D341Med (cell line): ENCODE data around the gene CAPN9.
"Not testable (repeated sequence)": the region's sequence is repeated elsewhere in the genome, so short reads cannot be mapped to it uniquely, and the experiment has no call there.

Experiments used
- DNase-seq: peaks from one replicate; pipeline ENCODE4 v3.0.0; 2012; ENCODE audit warnings: low spot score

The CAPN9 gene

GRCh38 chr1:230711245-230711644, 35.9 kb upstream of the CAPN9 start:
- no peak for DNase-seq

DNA sequence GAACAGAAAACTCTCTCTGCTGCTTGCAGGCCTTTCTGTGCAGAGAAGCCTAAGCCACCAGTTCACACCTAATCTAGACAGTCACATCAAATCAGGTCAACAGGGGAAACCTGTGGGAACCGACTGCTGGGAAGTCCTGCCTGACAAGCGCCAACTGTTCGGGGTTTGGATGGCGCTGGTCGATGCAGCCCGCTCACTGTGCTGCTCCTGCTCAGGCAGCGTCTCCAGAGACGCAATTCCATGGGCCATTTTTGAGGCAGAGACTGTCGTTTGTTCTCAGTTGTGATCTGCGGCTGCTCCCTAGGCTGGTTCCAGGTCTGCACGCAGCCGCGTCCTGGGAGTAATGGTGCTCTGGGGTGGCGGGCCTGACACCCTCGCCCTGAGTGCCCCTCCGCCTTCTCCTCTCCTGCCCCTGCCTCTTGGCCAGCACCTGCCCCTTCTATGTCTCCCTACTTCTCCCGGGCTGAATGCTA, 34.7 kb upstream of the CAPN9 start:
- no peak for DNase-seq

DNA sequence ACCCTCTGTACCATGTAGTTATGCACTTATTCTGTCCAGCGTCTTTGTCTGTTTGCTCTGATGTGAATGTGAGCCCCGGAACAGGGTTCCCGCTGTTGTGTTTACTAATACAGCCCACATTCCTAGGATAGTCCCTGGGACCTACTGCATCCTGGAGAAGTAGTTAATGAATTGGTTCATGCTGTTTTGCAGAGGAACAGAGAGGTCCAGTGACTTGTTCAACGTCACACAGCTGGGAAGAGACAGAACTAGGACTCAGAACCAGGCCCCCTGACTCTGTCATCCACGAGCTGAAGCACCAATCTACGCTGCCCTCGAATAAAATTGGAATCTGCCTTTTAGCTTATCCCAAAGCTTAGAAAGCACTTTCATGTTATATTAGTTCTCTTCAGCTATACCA, 34.0 kb upstream of the CAPN9 start:
- no peak for DNase-seq

DNA sequence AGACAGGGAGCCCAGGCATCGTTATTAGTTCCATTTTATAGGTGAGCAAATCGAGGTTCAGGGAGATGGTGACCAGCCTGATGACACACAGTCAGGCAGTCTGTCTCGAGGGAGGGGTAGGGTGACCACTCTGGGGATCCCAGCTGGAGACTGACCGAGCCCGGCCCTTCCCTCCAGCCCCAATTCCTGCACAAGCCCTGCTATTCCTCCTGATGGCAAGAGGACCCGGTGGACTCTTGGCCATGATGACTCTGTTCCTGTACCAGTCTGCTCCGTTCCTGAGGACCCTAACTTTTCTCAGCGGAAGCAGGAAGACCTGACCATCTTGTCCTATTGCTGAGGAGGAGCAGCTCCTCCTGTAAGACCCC, 33.7 kb upstream of the CAPN9 start:
- DNase-seq, result no peak

DNA sequence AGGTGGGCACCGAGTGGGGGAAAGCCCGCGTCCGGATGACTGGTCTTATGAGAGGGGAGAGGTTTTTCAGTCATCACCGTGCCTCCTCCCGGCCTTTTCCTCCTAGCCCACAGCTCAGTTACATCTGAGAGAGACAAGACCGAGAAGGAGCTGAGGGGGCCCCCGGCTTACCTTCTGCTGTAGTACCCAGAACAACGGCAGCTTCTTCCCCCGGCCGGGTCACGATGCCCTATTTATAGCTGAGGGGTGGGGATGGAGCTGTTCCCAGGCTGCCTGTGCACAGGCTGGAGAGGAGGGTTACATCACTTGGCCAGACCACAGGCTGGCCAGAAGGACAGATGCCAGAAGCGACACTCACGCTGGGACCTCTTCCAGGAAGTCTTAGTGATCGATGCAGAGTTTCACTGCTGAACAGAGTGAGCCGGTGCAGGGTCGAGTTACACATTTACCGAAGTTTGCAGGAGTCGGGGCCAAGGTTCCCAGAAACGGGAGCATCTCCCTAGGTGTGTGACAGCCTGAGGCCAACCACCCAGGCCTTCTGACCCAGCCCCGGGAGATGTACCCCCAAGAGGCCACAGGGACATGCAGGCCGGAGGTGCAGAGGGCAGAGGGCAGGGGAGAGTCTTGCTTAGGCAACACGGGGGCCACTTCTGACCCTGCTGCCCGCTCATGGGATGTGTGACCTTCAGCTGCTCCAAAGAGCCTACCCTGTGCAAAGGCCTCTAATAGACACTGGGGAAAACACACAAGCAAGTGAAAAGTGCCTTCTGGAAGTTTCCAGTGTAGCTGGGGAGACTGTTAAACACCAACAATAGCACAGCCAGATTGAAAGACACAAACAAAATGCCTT, 33.0 kb upstream of the CAPN9 start, which contains the start of gene AGT:
TSS of gene AGT (minus strand) at position 208 of the 850 bp plus-strand sequence. CDS start 3,299 bp downstream, outside the sequence.
- no peak for DNase-seq

DNA sequence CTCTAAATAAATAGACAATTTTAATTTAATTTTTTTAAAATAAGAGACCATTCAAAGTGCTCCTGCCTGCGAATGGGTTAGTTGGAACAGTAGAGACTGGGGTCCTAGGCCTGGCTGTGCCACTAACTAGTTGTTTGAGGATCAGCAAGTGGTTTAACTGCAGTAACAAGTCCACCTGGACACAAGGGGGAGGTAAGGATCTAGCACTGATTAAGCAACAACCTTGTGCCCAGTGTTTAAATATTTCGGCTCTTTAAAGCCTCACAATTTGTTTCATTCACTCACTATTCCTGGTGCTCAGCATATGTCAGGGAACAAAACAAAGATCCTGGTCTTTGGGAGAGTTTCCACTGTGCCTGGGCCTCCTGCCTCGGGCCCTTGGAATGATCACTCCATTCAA, 31.7 kb upstream of the CAPN9 start:
- DNase-seq, result no peak

- DNase-seq, result not testable (repeated sequence)
Measured at GRCh38 chr1:230716453-230716852, 30.7 kb upstream of the CAPN9 start.

DNA sequence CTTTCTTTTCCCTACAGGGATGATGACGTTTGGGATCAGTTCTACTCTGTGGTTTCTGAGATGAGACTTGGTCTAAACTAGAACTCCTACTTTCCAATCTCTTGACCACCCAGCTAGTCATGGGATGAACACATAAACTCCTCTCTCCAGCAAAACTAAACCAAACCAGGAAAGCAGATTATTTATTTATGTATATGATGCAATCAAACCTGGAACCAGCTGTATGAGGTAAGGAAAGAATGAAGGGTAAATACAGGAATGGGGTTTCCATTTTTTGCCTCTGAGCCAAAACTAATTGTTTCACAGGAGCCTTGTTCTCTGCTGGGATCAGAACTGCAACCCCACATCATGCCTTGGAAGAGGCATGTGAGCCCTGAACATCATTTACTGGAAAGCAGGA, 29.9 kb upstream of the CAPN9 start:
- no peak for DNase-seq

- not testable (repeated sequence) for DNase-seq
Measured at GRCh38 chr1:230721849-230722522, 25.2 kb upstream of the CAPN9 start.

DNA sequence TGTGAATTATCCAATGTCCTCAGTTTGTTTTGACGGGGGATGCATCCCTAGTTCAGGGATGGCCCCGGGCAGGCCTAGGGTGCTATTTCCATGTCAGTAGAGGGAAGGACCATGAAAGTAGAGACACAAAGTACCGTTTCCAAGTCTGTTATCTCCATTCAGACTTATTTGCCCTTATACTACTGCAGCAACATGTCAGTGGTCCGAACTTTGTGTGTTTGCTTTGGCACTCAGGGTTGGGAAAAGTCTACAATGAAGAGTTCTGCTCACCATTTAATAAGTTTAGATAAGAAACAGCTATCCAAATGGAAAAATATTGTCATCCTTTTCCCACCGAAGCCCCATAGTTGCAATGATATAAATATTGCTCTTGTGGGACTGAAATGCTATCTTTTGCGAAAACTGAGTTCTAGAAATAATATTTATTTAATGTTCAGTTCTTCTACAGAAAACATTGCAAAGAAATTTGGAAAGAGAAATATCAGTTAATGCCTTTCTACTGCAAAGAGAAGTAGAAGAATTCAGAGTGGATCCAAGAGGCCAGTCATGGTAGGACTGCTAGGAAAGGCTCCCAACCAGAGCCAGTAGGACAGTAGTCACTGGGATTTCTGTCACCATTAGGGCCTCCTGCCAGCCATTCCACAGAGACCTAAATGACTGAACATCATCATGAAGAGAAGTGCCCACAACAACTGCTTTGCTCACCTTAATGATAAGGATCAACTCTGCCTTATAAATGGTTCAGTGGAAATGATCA, 21.8 kb upstream of the CAPN9 start:
- no peak for DNase-seq

DNA sequence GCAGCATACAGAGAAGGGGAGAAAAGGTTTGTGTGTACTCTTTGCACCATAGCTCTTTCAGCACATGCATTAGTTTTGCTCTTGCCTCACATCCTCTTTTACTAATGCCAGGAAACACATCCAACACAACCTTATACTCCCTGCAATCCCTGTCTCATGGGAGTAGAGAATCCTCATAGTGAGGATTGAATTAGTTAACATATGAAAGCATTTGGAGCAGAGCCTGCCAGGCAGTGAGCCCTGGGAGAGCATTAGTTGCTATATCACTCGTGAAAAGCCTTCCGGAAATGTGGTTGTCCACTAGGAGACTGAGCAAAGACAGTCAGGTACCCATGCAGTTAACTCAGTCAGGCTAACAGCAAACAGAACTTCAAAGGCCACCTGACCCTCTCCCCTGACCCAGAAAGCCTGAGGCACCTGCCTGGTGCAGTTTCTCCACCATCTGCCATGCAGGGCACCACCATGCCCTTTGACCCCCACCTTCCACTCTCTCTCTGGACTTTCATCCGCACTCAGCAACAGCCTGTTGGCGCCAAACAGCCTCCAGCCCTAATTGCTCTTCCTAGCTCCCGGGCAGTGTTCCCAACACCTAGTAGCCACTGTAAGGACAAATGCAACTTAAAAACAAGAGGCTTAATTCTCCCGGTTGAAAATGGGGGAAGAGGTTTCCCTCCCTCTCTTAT, 18.3 kb upstream of the CAPN9 start:
- no peak for DNase-seq

- DNase-seq, result no peak
Measured at GRCh38 chr1:230730977-230731376, 16.2 kb upstream of the CAPN9 start.

DNA sequence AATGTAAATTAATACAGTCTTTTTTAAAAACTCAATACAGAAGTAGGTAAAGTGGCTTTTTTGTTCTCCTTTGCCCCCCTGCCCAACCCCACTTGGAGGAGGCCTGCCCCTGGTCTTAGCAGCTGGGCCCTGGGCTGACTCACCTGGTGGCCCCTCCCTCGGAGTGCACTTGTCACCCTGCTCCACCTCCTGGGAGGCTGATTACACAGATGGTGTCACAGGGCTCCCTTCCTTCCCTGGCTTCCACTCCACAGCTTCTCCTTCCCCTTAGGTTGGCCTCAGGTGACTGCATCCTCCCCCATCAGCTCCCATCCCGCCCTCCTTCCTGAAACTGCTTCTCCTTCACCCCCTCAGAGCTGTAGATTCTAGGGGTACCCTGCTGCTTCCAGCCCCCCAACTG, 11.7 kb upstream of the CAPN9 start:
- no peak for DNase-seq

- no peak for DNase-seq
Measured at GRCh38 chr1:230737622-230738262, 9.4 kb upstream of the CAPN9 start.

GRCh38 chr1:230739564-230740290, 7.5 kb upstream of the CAPN9 start:
- DNase-seq, result no peak

GRCh38 chr1:230743899-230744298, 3.3 kb upstream of the CAPN9 start:
- no peak for DNase-seq

- no peak for DNase-seq
Measured at GRCh38 chr1:230744382-230744781, 2.8 kb upstream of the CAPN9 start.

GRCh38 chr1:230745071-230745470, 2.1 kb upstream of the CAPN9 start:
- DNase-seq, result no peak

DNA sequence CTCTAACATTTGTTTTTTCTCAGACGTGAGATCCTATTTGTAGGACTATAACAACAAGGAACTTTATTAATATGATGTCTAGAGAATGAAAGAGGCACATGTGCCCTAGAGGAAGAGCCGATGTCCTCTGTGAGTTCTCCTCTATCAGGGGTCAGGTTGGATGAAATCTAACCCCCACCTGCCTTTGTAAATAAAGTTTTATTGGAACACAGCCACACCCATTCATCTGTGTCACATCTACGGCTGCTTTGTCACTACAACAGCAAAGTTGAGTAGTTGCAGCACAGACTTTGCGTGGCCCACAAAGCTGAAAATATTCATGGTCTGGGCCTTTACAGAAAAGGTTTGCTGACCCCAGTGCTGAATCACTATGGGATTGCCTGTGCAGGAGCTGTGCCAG, 571 bp upstream of the CAPN9 start:
- no peak for DNase-seq

DNA sequence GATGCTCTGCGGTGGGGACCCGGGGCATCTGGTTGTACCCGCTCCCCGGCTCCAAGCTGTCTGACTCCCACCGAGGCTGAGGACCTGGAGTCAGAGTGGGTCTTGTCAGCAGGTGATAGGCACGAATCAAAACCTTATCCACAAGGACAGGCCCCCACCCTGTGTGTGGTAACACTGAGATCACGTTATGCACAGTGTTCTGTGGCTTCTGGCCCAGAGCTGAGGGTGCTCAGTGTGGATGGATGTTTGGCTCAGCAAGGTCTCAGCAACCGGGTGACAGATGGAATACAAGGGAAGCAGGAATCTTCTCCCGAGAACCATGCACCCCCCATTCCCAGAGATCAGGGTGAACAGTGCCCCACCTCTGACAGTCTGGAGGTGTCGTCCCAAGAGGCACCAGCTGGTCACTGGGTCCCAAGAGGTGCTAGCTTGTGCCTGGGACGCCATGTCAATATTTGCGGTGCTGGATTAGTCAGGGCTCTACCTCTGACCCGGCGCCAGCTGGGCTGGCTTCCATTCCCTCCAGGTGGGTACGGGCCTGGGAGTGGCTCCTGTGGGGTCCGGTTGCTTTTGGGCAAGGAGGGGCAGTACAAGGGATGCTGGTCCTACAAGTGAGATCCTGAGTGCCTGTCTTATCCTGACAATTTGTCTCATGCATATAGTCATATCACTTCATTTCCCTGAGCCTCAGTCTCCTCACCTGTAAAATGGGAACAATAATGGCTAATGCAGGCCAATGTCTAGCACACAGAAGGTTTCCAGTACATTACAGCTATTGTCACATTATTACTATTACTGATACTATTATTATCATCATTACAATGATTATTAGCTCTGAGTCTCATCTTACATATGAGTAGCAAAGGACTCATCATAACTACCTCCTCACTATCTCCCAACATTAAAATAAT, 957 bp downstream of the CAPN9 start:
- DNase-seq, result no peak
